Psoas muscle (tissue), 8 donors: ENCODE measurements around the gene PIPOX. TPM values are rescaled to one million over a fixed set of nuclear protein-coding genes. Genes with fewer than 3 reads are reported as not detected.

Experiments used
- ATAC-seq, 4 donors: fragments of 200-7000 bp; cut with Tn5 transposase; one replicate each; pipeline ENCODE4 v1.9.1; 2020; ENCODE audit warnings: moderate library complexity in 3 of 4, mild to moderate bottlenecking in 2 of 4
- DNase-seq, 2 donors: peaks; one replicate each; pipeline ENCODE4 v3.0.0-alpha.2; 2020
- H3K27ac ChIP-seq: fragments of 200-600 bp; one replicate; pipeline ENCODE4 v1.8.0; 2022
- H3K27me3 ChIP-seq, 3 donors: fragments of 200-600 bp in 1 of 3; one replicate each; pipeline versions ENCODE4 v1.6.1 to v1.8.0; 2013 to 2022; ENCODE audit warnings: low read length in 2 of 3, mild to moderate bottlenecking in 2 of 3, moderate library complexity in 1 of 3; ENCODE audit not compliant: insufficient read depth in 3 of 3
- H3K36me3 ChIP-seq, 2 donors: fragments of 200-600 bp in 1 of 2; one replicate each; pipeline versions ENCODE4 v1.6.1 to v1.8.0; 2013 to 2022; ENCODE audit warnings: low read depth in 1 of 2, mild to moderate bottlenecking in 1 of 2, moderate library complexity in 1 of 2; ENCODE audit not compliant: insufficient read depth in 1 of 2
- H3K4me1 ChIP-seq: fragments of 200-600 bp; one replicate; pipeline ENCODE4 v1.8.0; 2022
- H3K4me3 ChIP-seq: fragments of 200-600 bp; one replicate; pipeline ENCODE4 v1.8.0; 2022; ENCODE audit warnings: mild to moderate bottlenecking
- H3K9me3 ChIP-seq: fragments of 200-600 bp; one replicate; pipeline ENCODE4 v1.8.0; 2022
- WGBS, 3 donors: extraction: QIAGEN DNeasy Blood & Tissue Kit; methylation state at CpG; one replicate each; pipeline versions ENCODE4 v1.1.6 to v1.1.7; 2013; 5-methylcytosine and 5-hydroxymethylcytosine counted together
- intact Hi-C, 2 donors: fragments of 100-400 bp; cut with DNase I; formaldehyde crosslinking; loops; one replicate each; pipeline versions ENCODE4 v1.11.0 to v1.14.2; 2022
- polyA plus RNA-seq, 3 donors: library from polyadenylated mRNA; stranded (reverse); fragments of 200-250 nt; gene quantifications; one replicate each; pipeline ENCODE4 v1.2.3, GENCODE V29; 2013
- total RNA-seq, 4 donors: library from RNA; stranded (reverse); fragmentation: NEBNext Ultra II Directional in 2 of 4; extraction: Animal tissue kit (Norgen Biotek cat#: 25700) in 2 of 4; gene quantifications; one replicate each; pipeline versions ENCODE4 v1.2.1 to v1.2.4, GENCODE V29; 2021 to 2023
- TF ChIP-seq, protein P1 (sequence below): fragments of 200-600 bp; IDR thresholded peaks from one replicate; pipeline ENCODE4 v1.8.0; 2022; ENCODE audit warnings: antibody characterized with exemption
- donor health status: healthy with polysubstance abuse.
- donor health status: DM: no; HTN: no; CAD: no; lungs with moderate emphysema.
- donor health status: Bipolar disorder and iron deficiency.
- donor health status: healthy.
- donor health status: DM: yes; HTN: yes; CAD: no.
- donor health status: DM: no; HTN: no; CAD: no.
- donor health status: DM: no; HTN: no; CAD: no.
- donor health status: DM: yes; HTN: yes; CAD: no.

PIPOX gene
- total and polyA plus RNA-seq, 7 donors, result 0.17 to 3.6 (median 0.63) TPM; not detected in 1

DNA sequence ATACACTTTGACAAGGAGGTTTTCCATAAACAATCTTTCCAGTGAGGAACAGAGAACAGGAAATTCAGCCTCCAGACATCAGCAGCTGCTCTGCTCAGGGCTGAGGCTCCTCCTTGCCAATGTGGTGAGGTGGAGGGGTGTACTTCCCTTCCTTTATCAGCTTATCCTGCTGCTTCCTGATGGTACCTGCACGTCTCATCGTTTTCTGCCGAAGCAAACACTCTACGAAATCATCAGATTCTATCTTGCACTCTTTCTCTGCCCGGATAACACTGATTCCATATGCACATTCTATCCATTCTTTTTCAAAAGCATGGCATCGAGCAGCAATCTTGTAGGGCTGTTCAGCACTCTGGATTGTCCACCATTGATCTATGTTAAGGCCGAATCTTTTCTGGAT lies 21.7 kb upstream of the PIPOX start:
- WGBS, 3 donors, result 68 to 79% (median 71%) methylated on average over 7 of the region's 7 CpGs
- no peak overlapping the region for H3K4me3 ChIP-seq
- no peaks in the 10 kb centered on the region for H3K9me3 ChIP-seq
- H3K27me3 ChIP-seq, result peaks cover 0 to 52% (median 15%) of the 10 kb centered on the region in 3 donors
- DNase-seq (no peak), ATAC-seq (no peak)
- no peaks in the 10 kb centered on the region for H3K36me3 ChIP-seq
- no peak overlapping the region for H3K27ac ChIP-seq
- intact Hi-C loops, result no loop called here
- TF ChIP-seq, protein P1, sequence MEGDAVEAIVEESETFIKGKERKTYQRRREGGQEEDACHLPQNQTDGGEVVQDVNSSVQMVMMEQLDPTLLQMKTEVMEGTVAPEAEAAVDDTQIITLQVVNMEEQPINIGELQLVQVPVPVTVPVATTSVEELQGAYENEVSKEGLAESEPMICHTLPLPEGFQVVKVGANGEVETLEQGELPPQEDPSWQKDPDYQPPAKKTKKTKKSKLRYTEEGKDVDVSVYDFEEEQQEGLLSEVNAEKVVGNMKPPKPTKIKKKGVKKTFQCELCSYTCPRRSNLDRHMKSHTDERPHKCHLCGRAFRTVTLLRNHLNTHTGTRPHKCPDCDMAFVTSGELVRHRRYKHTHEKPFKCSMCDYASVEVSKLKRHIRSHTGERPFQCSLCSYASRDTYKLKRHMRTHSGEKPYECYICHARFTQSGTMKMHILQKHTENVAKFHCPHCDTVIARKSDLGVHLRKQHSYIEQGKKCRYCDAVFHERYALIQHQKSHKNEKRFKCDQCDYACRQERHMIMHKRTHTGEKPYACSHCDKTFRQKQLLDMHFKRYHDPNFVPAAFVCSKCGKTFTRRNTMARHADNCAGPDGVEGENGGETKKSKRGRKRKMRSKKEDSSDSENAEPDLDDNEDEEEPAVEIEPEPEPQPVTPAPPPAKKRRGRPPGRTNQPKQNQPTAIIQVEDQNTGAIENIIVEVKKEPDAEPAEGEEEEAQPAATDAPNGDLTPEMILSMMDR, result no peak
- no peaks in the 10 kb centered on the region for H3K4me1 ChIP-seq

DNA sequence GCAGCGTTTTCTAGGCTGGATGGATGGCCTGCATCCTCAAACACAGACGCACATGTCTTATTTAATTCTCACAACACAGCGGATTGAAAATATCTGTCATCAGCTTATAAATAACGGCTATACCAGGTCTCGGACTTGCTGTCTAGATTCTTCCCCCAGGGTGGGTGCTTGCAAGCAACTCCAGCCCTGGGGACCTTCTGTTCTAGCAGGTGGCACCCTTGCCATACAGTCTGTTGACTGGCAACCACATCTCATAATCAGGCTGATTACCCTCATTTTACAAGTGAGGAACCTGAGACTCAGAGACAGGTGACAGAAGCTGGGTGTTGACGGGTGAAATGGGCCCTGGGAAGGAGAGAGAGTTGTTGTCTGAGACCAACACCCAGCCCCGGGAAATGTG lies 20.9 kb upstream of the PIPOX start:
- Histone ChIP-seq H3K9me3 (no peaks in the 10 kb centered on the region), H3K4me3 (no peak overlapping the region), H3K27ac (no peak overlapping the region), H3K36me3 (no peaks in the 10 kb centered on the region), H3K4me1 (no peaks in the 10 kb centered on the region), H3K27me3 (peaks cover 0 to 47% (median 11%) of the 10 kb centered on the region in 3 donors)
- WGBS, 3 donors, result 80 to 84% (median 83%) methylated on average over 7 of the region's 7 CpGs
- DNase-seq (no peak), ATAC-seq (no peak)
- intact Hi-C loops, result no loop called here
- TF ChIP-seq, protein P1, result no peak

DNA sequence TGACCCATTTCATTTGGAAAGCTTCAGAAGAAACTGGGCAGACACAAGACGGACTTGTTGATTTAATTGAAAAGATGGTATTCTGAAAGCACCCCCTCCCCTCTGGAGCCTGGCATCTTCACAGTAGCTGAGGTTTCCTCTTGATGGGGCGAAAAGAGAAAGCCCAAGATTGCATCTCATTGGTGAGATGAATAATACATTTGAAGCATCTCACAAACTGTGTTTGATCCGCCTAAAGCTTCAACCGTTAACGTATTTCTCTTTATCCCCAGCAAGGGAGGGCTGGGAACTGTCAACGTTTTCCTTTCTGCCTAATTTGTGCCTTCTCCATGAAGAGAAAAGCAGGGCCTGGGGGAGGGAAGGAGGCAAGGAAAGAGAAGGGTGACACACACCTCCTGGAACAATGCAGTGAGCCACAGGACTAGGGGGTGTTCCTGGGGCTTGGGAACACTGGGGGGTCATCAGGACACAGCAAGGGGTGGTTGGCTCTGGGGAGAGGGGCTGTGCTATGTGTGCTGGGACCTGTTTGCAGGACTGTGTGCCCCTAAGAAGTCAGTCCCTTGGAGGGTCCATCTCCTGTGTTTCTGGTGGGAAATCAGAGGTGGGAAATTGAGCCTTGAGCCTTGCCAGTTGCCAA lies 18.5 kb upstream of the PIPOX start:
- Histone ChIP-seq H3K4me3 (no peak overlapping the region), H3K27me3 (peaks cover 0 to 24% (median 5%) of the 10 kb centered on the region in 3 donors), H3K9me3 (no peaks in the 10 kb centered on the region), H3K27ac (no peak overlapping the region), H3K36me3 (no peaks in the 10 kb centered on the region), H3K4me1 (no peaks in the 10 kb centered on the region)
- intact Hi-C loops, result no loop called here
- 68 to 70% (median 68%) methylated on average over 6 of the region's 6 CpGs for WGBS, 3 donors
- ATAC-seq (no peak), DNase-seq (no peak)
- TF ChIP-seq, protein P1, result no peak

DNA sequence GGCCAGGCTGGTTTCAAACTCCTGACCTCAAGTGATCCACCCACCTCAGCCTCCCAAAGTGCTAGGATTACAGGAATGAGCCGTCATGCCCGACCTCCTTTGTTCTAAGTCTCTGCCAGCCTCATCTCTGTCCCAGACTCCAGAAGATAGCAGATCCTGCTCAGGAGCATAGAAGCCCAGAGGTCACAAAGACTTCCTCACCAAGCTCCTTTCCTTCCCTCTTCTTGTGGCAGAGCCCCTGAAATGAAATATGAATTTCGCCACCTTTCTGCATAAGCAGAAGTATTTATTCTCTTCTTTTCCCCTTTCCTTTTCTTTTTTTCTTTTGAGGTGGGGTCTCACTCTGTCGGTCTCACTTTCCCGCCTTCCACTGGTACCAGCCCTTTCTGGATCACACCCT lies 11.5 kb upstream of the PIPOX start:
- intact Hi-C loops, result no loop called here
- peaks cover 0 to 31% (median 9%) of the 10 kb centered on the region in 3 donors for H3K27me3 ChIP-seq
- H3K27ac ChIP-seq, result no peak overlapping the region
- no peak for ATAC-seq
- H3K9me3 ChIP-seq, result no peaks in the 10 kb centered on the region
- H3K4me1 ChIP-seq, result no peaks in the 10 kb centered on the region
- WGBS, 3 donors, result 51 to 65% (median 62%) methylated on average over 5 of the region's 5 CpGs
- no peaks in the 10 kb centered on the region for H3K36me3 ChIP-seq
- DNase-seq, result no peak
- no peak overlapping the region for H3K4me3 ChIP-seq
- TF ChIP-seq, protein P1, result no peak
